SKM-1 (cell line): Measurements from ENCODE around the gene SPCS1.

Experiments
- DNase-seq: peaks from one replicate; lab custom pipeline; 2025; ENCODE audit not compliant: unreplicated experiment; lab: John Stamatoyannopoulos, UW

The SPCS1 gene

DNA sequence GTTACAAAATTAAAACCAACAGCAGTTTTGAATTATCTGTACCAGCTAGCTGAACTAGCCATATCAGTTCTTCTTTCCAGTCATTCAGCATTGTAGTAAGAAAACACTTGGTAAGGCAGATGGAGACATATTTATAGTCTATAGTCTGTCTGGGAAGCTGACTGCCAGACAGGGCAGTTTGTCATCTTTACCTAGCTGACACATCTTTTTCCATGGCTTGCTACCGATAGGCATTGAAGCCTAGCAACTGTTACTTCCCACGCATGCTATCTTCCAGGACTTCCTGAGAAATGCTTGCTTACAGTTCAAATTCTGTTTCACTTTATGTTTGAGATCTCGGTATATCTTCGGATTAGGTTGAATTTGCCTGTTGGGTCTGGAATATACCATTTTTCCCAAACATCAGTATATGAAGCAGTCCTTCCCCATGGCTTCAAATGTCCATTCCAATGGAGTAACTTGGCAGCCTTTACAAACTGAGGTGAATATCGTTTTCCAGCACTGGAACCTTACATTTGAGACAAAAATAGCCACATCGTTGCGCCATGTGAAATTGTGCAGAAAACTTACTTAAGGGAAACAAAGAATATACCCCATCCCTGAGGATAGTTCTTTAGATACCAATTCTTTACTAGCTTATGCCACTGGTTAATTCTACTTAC is 11.2 kb upstream of the SPCS1 start:
- no peak for DNase-seq

DNA sequence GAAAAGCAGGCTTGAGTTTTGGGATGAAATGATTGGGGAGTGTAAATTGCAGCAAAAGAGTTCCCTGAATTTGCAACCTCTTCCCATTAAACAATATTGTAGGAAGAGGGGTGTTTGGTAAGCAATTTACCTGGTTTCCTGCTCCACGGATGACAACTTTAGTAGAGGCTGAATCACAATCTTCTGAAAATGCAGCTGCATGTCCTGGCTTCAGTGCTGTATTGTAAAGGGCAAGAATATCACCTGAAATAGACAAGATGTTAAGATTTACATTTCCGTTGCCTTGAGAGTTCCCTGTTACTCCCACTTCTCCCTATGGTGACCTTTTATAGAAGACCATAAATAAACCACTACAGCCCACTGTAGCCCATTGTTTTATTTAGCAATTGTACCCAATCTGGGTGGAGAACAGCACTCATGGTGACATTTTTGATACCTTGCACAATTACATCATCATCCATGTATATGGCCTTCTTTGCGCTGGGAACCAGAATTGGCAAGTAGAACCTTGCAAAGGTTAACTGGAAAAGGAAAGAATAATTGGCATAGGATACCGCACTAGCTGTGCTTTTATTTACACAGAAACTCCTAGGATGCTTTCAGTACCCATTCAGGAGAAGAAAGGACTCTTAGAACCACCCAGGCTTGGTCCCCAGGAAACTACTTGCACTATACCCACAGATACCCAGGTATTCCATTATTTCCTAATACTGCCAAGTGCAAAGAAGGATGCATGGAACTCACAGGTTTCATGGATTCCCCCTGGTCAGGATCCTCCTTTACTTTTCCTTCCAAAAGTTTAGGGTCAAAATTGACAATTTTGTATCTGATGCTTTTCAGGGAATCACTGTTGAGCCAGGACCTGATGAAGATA is 9.9 kb upstream of the SPCS1 start:
- DNase-seq, result no peak

DNA sequence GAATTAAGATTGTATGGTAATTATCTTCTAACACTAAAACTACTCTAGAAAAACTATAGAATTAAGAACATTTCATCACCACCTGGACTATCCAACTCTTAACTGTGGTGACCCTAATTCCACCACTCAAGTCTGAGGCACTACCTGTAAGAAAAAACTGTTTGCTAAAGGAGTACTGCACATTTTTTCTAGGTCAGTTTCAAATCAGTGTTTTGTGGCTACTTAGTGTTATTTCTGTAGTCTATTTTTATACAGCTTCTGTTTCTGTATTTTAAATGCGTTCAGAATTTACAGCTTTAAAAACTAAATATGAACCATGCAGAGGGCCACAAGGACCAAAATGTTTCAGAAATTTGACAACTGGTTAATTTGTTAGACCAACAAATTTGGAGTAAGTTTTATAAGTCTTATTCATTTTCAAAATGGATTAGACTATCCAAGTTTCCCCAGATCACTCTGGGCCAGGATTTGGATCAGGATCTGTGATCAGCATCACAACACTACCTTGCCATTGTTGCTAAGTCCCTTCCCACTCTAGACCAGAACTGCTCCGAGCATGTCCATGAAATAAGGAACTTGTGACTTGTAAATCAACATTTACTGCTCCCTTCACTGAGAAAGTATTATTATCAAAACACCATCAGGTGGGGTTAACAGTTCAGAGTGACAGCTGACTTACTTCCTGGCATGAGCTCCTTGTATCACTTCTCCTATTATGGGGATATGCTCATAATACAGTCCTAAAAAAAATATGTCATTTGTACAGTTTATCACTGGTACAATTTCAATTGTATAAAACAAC is 8.9 kb upstream of the SPCS1 start:
- no peak for DNase-seq

DNA sequence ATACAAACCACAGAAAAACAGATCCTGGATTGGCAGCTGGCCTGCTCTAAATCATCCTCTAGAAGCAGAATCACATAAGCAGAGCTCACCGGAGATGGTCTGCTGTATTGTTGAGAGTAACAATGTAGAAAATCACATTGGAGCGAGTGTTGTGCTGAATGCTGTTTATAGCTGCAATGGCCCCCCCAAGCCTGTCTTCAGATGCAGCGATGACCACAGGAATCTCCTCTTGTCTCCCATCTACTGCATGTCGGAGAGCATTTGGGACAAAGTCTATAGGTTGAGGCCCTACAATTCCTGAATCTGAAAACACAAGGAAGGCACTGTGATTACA is 8.3 kb upstream of the SPCS1 start:
- DNase-seq, result no peak

DNA sequence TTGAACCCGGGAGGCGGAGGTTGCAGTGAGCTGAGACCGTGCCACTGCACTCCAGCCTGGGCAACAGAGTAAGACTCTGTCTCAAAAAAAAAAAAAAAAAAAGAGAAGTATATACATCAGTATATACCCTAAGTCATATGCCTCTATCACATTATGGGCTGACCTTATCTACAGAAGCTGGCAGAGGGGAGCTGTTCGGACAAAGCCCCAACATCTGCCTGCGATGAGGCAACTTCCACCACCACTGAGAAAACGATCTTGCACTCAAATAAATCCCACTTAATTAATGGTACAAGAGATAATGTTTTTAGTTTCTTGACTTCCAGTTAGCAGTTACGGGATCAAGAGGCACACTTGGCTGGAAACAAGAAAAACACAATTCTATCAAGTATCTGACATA is 2.6 kb upstream of the SPCS1 start:
- no peak for DNase-seq

DNA sequence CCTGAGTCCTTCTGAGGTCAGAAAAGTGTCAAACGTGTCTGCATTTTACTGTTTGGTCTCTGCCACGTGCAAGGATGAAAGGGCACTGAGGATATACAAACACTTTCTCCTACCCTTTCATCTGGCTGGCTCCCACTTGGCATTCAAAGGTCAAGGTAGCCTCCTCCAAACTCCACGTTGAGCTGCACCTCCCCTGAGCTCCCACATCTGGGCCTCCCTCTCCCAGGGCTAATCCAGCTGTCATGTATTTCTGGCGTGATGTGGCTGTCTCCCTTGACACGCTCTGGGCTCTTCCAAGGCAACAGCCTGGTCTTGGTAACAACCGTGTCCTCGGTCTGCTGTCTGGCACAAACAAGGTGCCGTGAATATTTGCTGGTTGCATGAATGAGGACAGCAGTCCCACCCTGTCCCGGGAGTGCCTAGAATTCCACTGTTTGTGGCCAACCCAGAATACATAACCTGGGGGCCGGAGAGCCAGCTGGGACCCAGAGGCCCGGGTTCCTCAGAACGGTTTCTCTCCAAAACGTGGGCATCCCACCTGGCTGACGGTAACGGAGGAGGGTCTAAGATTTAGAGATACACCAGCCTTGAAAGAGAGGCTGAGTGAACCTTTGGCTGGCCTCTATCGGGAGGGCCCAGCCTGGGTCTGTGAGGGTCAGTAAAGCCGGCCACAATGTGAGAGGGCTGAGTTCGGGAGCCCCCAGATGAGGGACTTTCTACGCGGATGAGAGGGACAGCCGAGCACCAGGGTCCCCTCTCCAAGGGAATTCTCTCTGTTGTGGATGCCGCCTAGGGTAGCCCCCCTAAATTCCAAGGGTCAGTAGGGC is 1.1 kb upstream of the SPCS1 start:
- DNase-seq, result no peak

DNA sequence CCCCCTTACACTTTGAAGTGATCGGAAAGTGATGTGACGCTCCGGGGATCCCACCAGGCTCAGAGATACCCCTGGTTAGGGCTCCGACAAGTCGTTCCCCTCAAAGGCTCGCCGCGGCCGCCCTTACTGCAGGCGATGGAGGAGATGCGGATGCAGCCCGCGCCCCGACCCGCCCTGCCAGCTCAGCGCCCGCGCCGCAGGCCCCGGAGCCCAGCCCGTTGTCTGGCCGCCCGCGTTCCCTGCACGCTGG is 543 bp upstream of the SPCS1 start:
- no peak for DNase-seq

DNA sequence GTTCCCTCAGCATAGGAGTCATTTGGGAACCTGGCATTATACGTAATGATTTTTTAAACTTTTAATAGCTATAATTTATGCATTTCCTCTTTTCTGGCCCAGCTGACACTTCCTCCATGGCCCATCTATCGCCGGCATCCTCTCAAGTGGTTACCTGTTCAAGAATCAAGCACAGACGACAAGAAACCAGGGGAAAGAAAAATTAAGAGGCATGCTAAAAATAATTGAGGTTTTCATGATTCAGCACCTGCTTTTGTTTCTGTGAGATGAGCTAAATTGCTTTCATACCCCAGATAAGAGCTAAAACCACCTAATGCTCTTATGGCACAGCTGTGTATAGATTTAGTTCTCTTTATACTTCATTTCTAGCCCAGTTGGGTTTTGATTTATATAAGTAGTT is 1.7 kb downstream of the SPCS1 start:
- no peak for DNase-seq

DNA sequence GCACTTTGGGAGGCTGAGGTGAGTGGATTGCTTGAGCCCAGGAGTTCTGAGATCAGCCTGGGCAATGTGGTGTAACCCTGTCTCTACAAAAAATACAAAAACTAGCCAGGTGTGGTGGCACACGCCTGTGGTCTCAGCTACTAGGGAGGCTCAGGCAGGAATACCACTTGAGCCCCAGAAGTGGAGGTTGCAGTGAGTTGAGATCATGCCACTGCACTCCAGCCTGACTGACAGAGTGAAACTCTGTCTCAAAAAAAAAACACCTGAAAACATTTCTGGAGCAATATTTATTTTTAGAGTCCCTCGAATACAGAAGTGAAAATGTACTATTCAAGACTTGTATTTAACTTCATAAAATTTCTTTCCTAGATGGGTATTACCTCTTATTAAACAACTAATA is 4.6 kb downstream of the SPCS1 start:
- DNase-seq, result no peak

DNA sequence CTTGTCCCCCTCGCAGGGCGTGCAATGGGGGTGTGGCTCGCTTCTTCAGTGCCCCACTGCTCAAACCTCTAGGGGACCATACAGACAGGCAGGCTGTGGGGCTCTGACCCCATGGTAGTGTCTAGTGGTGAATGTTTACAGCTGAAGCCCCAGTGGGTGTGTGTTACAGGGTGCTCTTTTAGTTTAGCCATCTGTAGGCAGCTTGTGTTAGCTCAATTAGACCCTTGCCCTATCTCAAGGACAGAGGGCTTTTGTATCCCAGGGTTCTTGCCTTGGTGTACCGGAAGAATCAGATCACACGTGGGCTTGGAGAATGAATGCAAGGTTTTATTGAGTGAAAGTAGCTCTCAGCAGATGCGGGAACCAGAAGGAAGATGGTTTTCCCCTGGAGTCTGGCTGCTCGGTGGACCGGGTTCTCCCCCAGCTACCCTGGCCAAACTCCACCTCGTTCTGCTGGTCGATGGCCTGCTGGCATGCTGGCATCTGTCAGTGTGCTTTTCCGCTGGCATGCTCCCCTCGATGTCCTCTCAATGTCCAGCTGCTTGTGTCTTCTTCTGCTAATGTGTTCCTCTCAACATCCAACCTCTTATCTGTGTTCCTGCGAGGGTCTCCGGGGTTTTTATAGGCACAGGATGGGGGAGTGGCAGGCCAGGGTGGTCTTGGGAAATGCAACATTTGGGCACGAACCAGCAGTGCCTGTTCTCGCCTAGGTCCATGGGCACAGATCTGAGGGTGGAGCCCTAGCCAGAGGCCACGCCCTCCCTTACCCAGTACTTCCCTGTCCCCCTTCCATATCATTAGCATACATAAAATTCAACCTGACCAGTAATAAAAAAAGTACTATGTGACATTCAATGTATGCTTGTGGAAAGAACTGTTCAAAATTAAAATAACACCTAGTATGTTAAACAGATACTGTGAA is 6.6 kb downstream of the SPCS1 start:
- DNase-seq, result no peak

DNA sequence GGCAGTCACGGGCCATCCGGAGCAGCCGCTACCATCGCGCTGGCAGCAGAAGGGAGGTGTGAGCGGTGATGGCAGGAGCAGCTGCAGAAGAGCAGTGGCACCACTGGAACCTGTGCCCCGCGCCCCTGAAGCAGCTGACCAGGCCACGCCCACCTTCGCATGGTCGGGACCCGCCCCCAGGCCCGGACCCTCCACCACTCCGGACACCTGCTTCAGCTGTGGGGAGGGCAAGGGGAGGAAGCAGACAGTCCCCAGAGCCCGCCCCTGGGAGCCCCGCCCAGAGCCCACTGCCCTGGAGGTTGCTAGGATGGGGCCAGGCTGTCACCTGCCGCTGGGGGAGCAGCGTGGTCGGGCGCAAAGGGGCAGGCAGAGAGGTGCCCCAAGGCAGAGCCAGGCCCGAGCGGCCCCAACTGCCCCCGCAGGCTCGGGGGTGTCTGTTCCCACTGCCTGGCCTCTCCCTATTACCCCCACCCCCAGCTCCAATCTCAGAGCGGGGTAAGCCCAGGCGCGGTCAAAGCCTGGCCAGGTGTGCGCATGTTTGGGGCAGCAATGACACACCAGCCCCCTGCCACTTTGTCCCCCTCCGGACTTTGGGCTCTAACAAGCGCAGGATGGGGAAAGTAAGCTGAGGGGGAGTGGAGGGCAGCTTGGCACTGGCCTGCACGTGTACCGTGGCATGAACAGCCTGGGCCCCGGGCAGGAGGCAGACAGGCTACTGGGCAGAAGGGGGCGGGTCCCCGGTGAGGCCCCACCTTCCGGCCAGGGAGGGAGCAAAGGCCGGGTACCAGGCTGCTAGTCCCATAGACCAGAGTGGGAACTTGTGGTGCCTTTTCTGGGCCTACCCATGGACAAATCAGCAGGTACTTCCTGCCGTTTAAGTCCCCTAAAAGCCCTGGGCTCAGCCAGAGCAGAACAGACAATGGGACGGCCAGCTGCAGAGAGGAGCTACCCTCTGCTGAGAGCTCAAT is 8.7 kb downstream of the SPCS1 start:
- no peak for DNase-seq

DNA sequence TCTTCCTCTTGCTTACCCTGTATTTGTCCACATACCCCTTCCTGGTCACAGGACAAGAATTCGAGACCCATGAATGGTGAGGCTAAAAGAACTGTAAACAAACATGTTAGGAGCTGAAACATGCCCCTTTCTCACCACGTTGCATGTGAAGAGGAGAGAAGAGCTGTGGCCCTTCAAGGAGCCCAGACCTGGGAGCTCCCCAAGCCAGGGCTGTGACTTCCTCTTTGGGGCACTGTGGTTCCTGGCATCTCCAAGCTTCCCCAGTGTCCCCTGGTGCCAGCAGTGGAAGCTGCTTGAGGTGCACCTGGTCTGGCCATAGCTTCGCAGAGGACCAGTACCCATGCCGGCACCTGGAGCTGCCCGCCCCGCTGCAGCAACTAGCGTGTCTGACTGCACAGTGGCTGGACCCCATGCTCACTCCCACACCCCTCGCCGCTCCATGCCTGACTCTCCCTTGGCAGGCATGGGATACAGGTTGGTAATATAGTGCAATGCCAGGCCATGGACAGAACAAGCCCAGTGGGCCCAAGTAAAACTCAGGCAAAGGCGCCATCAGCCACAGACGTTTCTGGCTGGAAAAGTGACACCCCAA is 9.9 kb downstream of the SPCS1 start:
- DNase-seq, result no peak

DNA sequence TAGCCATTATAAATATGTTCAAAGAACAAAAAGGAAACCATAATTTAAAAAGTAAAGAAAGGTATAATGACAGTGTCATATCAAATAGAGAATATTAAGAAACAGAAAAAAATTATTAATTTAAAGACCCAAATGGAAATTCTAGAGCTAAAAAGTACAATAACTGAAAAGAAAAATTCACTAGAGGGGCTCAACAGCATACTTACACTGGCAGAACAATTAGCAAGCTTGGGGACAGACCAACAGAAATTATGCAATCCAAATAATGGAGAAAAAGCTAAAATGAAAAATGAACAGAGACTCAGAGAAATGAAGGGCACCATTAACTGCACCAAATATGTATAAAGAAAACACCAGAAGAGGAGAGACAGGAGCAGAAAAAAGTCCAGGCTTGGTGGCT is 13.7 kb downstream of the SPCS1 start:
- DNase-seq, result no peak

DNA sequence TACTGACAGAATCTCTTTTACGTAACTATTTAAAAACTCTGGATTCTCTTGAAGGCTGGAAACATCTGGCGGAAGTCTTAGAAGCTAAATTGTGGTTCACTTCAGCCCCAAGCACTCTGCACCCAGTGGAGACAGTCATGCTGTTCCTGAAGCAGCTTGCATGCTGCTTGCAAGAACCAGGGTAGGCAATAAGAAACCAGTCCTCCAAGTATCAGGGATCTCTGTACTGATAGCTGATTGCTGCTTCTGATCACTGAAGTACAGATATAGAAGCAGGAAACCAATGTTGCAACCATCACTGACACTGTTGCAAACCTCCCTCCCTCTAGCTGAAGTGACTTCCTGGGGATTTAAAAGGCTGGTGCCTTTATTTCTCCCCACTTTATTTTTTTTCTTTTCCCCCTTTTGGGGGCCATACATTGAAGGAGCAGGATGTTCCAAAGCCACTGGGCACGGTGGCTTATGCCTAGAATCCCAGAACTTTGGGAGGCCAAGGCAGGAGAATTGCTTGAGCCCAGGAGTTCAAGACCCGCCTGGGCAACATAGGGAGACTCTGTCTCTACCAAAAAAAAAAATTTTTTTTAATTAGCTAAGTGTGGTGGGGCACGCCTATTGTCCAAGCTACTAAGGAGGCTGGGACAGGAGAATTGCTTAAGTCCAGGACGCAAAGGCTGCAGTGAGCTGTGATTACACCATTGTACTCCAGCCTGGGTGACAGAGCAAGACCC is 15.3 kb downstream of the SPCS1 start:
- peak; percentile 95 for DNase-seq

DNA sequence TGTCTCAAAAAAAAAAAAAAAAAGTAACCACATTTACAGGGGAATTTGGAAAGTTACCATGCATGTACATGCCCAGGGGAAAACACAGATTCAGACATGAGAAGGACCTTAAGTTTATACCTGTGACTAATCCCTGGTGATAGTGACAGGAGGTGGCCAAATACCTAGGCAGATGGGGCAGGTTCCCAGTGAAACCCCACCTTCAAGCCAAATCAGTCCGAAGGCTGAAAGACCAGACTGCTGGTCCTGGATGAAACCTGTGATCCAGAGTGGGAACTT is 15.8 kb downstream of the SPCS1 start:
- DNase-seq, result no peak

DNA sequence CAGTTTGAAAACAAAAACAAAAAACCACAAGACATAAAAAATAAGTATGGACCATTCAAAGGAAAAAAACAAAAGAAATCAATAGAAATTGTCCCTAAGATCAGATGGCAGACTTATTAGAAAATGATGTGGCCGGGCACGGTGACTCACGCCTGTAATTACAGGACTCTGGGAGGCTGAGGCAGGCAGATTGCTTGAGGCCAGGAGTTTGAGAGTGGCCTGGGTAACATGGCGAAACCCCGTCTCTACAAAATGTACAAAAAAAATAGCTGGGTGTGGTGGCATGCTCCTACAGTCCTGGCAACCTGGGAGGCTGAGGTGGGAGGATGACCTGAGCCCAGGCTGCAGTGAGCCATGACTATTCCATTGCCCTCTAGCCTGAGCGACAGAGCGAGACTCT is 16.6 kb downstream of the SPCS1 start:
- DNase-seq, result no peak

DNA sequence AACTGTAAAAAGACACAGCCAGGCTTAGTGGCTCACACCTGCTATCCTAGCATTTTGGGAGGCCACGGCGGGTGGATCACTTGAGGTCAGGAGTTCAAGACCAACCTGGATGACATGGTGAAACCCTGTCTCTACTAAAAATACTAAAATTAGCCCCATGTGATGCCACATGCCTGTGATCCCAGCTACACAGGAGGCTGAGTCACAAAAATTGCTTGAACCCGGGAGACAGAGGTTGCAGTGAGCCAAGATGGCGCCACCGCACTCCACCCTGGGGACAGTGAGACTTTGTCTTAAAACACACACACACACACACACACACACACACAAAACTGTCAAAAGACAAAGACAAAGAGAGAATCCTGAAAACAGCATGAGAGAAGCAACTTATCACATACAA is 18.0 kb downstream of the SPCS1 start:
- DNase-seq, result no peak

DNA sequence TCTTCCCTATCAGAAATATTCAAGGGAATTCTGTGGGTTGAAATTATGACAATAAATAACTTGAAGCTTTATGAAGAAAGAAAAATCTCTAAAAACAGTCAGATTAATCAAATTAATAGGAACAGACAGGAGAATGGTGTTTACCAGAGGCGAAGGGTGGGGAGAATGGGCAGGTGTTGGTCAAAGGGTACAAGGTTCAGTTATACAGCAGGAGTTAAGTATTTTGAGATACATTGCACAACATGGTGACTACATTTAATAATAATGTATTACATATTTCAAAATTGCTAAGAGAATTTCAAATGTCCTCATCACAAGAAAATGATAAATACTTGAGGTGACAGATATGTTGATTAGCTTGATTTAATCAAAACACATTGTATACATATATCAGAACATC is 18.6 kb downstream of the SPCS1 start:
- no peak for DNase-seq
